B cell (primary cell): ENCODE data around the gene CAMK2A. TPM values are rescaled to one million over a fixed set of nuclear protein-coding genes. Genes with fewer than 3 reads are reported as not detected.

Experiments
- ATAC-seq: fragments of 200-7000 bp; cut with Tn5 transposase; one replicate; pipeline ENCODE4 v1.10.0; 2021; ENCODE audit warnings: low read depth, mild to moderate bottlenecking, moderate number of reproducible peaks, moderate library complexity
- CTCF ChIA-PET: fragments of 350-600 bp; sonication (Branson Sonifier 250); formaldehyde crosslinking; loops from one replicate; lab custom pipeline; 2021; ENCODE audit warnings: antibody characterized with exemption, inconsistent platforms; lab: Charles Lee
- POLR2A ChIA-PET: fragments of 350-600 bp; sonication (Branson Sonifier 250); formaldehyde crosslinking; loops from one replicate; lab custom pipeline; 2021; ENCODE audit warnings: antibody characterized with exemption; lab: Charles Lee
- DNase-seq: peaks from one replicate; pipeline ENCODE4 v3.0.0; 2013
- H2AFZ ChIP-seq: 2 replicates; pipeline ENCODE4 v1.6.1; 2012; ENCODE audit warnings: mild to moderate bottlenecking, low read depth, low read length; ENCODE audit not compliant: insufficient read depth, poor library complexity, severe bottlenecking
- H3K27ac ChIP-seq, 2 donors: 1 replicate in 1 of 2; 2 replicates in 1 of 2; pipeline ENCODE4 v1.5.1; 2012 to 2013; ENCODE audit warnings: low read length in 2 of 2, mild to moderate bottlenecking in 2 of 2, moderate library complexity in 1 of 2
- H3K27me3 ChIP-seq, 4 experiments: fragments of 200-600 bp in 1 of 4; sonication (generic) in 1 of 4; replicated peaks in 1 of 4; 1 replicate in 2 of 4; 2 replicates in 2 of 4; pipeline versions ENCODE4 v1.6.1 to v1.7.0; 2013 to 2016; ENCODE audit warnings: low read length in 3 of 4, mild to moderate bottlenecking in 2 of 4, mixed read lengths in 1 of 4, moderate library complexity in 1 of 4; ENCODE audit not compliant: insufficient read depth in 4 of 4, control insufficient read depth in 3 of 4; ENCODE audit errors: control extremely low read depth in 1 of 4
- H3K36me3 ChIP-seq, 2 experiments: replicated peaks in 1 of 2; 1 replicate in 1 of 2; 2 replicates in 1 of 2; pipeline versions ENCODE4 v1.6.1 to v1.7.1; 2013; ENCODE audit warnings: low read length in 1 of 2; ENCODE audit not compliant: insufficient read depth in 2 of 2, control insufficient read depth in 1 of 2; ENCODE audit errors: control extremely low read depth in 1 of 2, extremely low read depth in 1 of 2
- H3K4me1 ChIP-seq, 2 donors: fragments of 200-600 bp in 1 of 2; sonication (generic) in 1 of 2; 1 replicate in 1 of 2; 2 replicates in 1 of 2; pipeline versions ENCODE4 v1.5.1 to v1.6.1; 2013 to 2017; ENCODE audit warnings: low read length in 2 of 2; ENCODE audit not compliant: control insufficient read depth in 2 of 2, insufficient read depth in 2 of 2
- H3K4me2 ChIP-seq: replicated peaks from 2 replicates; pipeline ENCODE3; 2012; ENCODE audit warnings: mild to moderate bottlenecking, low read depth, low read length; ENCODE audit not compliant: poor library complexity, severe bottlenecking
- H3K4me3 ChIP-seq, 5 experiments: fragments of 200-600 bp in 1 of 5; sonication (generic) in 1 of 5; 1 replicate in 3 of 5; 2 replicates in 2 of 5; pipeline versions ENCODE4 v1.5.1 to v1.7.0; 2011 to 2016; ENCODE audit warnings: low read length in 4 of 5, mild to moderate bottlenecking in 4 of 5, low read depth in 2 of 5, control low read depth in 1 of 5, moderate library complexity in 1 of 5; ENCODE audit not compliant: insufficient read depth in 1 of 5; ENCODE audit errors: control extremely low read depth in 1 of 5, extremely low read depth in 1 of 5
- H3K79me2 ChIP-seq: fragments of 200-600 bp; sonication (generic); one replicate; pipeline ENCODE4 v1.6.0; 2016; ENCODE audit warnings: low read length; ENCODE audit not compliant: control insufficient read depth, insufficient read depth
- H3K9ac ChIP-seq: fragments of 200-600 bp; sonication (generic); 2 replicates; pipeline ENCODE4 v1.6.1; 2017; ENCODE audit warnings: mild to moderate bottlenecking, low read length, moderate library complexity
- H3K9me3 ChIP-seq, 3 donors: one replicate each; pipeline versions ENCODE4 v1.6.1 to v1.7.1; 2013; ENCODE audit warnings: low read length in 2 of 3; ENCODE audit not compliant: control insufficient read depth in 2 of 3, insufficient read depth in 1 of 3; ENCODE audit errors: control extremely low read depth in 1 of 3
- H4K20me1 ChIP-seq: 2 replicates; pipeline ENCODE4 v1.6.0; 2012; ENCODE audit warnings: mild to moderate bottlenecking, low read length; ENCODE audit not compliant: insufficient read depth, control insufficient read depth, poor library complexity, severe bottlenecking
- H3K27ac Mint-ChIP-seq: one replicate; pipeline ENCODE4 v1.8.0; 2021; ENCODE audit warnings: mixed read lengths
- H3K27me3 Mint-ChIP-seq: one replicate; pipeline ENCODE4 v1.8.0; 2021; ENCODE audit warnings: mixed read lengths
- H3K4me1 Mint-ChIP-seq: one replicate; pipeline ENCODE4 v1.8.0; 2021; ENCODE audit warnings: mixed read lengths
- H3K4me3 Mint-ChIP-seq: one replicate; pipeline ENCODE4 v1.8.0; 2021; ENCODE audit warnings: mixed read lengths
- H3K9me3 Mint-ChIP-seq: one replicate; pipeline ENCODE4 v1.8.0; 2022; ENCODE audit warnings: mixed read lengths; ENCODE audit not compliant: insufficient read depth
- CTCF ChIP-seq: fragments of 200-600 bp; IDR thresholded peaks from one replicate; pipeline ENCODE4 v1.8.0; 2022; ENCODE audit warnings: antibody characterized with exemption, mild to moderate bottlenecking
- EZH2 ChIP-seq: IDR thresholded peaks from 2 replicates; pipeline ENCODE4 v1.6.1; 2012; ENCODE audit warnings: borderline replicate concordance, low read depth, mild to moderate bottlenecking, moderate library complexity, low read length; ENCODE audit not compliant: insufficient read depth, poor library complexity, severe bottlenecking
- WGBS: methylation state at CpG from one replicate; pipeline ENCODE4 v1.1.5; 2013; ENCODE audit warnings: missing lambda C conversion rate; ENCODE audit not compliant: insufficient coverage; 5-methylcytosine and 5-hydroxymethylcytosine counted together
- intact Hi-C: fragments of 100-400 bp; cut with micrococcal nuclease; formaldehyde crosslinking; loops from one replicate; pipeline ENCODE4 v1.10.0; 2022
- polyA plus RNA-seq: library from polyadenylated mRNA; depleted of rRNA; stranded (reverse); fragments of >200 nt; gene quantifications from 2 replicates; pipeline ENCODE4 v1.2.3, GENCODE V29; 2012
- total RNA-seq, 2 donors: library from RNA; stranded (reverse); fragments of 120-200 nt in 1 of 2; gene quantifications; 1 replicate in 1 of 2; 2 replicates in 1 of 2; pipeline versions ENCODE4 v1.2.3 to v1.2.4, GENCODE V29; 2013 to 2022

Gene CAMK2A
- total and polyA plus RNA-seq, 2 donors (not counting 1 experiment from before 2014, with no cell fraction given): not detected

- ChIA-PET POLR2A (no interaction called here), CTCF (no interaction called here)
- whole genome bisulfite sequencing: 75% methylated on average over 5 of the region's 5 CpGs
- no peaks in the 10 kb centered on the region for H4K20me1 ChIP-seq
- ATAC-seq: no peak
- DNase-seq: no peak
- H3K36me3 ChIP-seq: no peaks in the 10 kb centered on the region
- Mint-ChIP-seq H3K27ac (no peak overlapping the region), H3K4me3 (no peak overlapping the region), H3K9me3 (no peaks in the 10 kb centered on the region), H3K27me3 (peaks cover 26% of the 10 kb centered on the region), H3K4me1 (no peaks in the 10 kb centered on the region)
- no peaks in the 10 kb centered on the region for H3K4me1 ChIP-seq
- TF ChIP-seq EZH2 (no peak), CTCF (no peak)
- no peak overlapping the region for H3K27ac ChIP-seq
- H3K4me3 ChIP-seq: no peak overlapping the region
- intact Hi-C loops: no loop called here
- H3K9me3 ChIP-seq: no peaks in the 10 kb centered on the region
- no peak overlapping the region for H2AFZ ChIP-seq
- H3K79me2 ChIP-seq: no peaks in the 10 kb centered on the region
- H3K27me3 ChIP-seq: peaks cover 0 to 2% (median 0%) of the 10 kb centered on the region in 4 experiments
- no peak overlapping the region for H3K9ac ChIP-seq
- H3K4me2 ChIP-seq: no peak overlapping the region
These were observed 114.0 kb downstream of the CAMK2A start for GRCh38 chr5:150175536-150175935.

- Mint-ChIP-seq H3K4me1 (no peaks in the 10 kb centered on the region), H3K4me3 (no peak overlapping the region), H3K27me3 (peaks cover 30% of the 10 kb centered on the region), H3K9me3 (no peaks in the 10 kb centered on the region), H3K27ac (no peak overlapping the region)
- DNase-seq (no peak), ATAC-seq (no peak)
- Histone ChIP-seq H2AFZ (no peak overlapping the region), H3K27ac (no peak overlapping the region), H3K4me2 (no peak overlapping the region), H3K79me2 (no peaks in the 10 kb centered on the region), H3K9me3 (no peaks in the 10 kb centered on the region), H3K36me3 (no peaks in the 10 kb centered on the region), H3K27me3 (peaks cover 0 to 2% (median under 1%) of the 10 kb centered on the region in 4 experiments), H3K4me3 (no peak overlapping the region), H4K20me1 (no peaks in the 10 kb centered on the region), H3K9ac (no peak overlapping the region), H3K4me1 (no peaks in the 10 kb centered on the region)
- POLR2A ChIA-PET: no interaction called here
- intact Hi-C loops: no loop called here
- CTCF ChIA-PET: no interaction called here
- 100% methylated on average over 1 of the region's 1 CpG for WGBS
- TF ChIP-seq CTCF (no peak), EZH2 (no peak)
These were observed 114.5 kb downstream of the CAMK2A start for GRCh38 chr5:150175076-150175475.
